HepG2 (cell line): ENCODE results near the gene M1AP. TPM values are rescaled to one million over a fixed set of nuclear protein-coding genes. Genes with fewer than 3 reads are reported as not detected.

Experiments used
- ATAC-seq: fragments of 200-7000 bp; cut with Tn5 transposase; 3 replicates; pipeline ENCODE4 v1.9.1; 2020; ENCODE audit warnings: mild to moderate bottlenecking, moderate library complexity
- BruUV-seq: library from RNA; stranded (reverse); fragments of 400-500 nt; replicated peaks from 2 replicates; lab custom pipeline; 2021; lab: Mats Ljungman, UMichigan
- CTCF ChIA-PET: fragments of 300-600 bp; formaldehyde crosslinking; extraction: SDS; loops from one replicate; lab custom pipeline; 2021; ENCODE audit warnings: low total read pairs, inconsistent platforms, low intra/inter-chr PET ratio; lab: Yijun Ruan, JAX
- POLR2A ChIA-PET: fragments of 350-600 bp; sonication (Branson Sonifier 250); formaldehyde crosslinking; loops from one replicate; lab custom pipeline; 2020; ENCODE audit warnings: antibody characterized with exemption, inconsistent platforms; lab: Yijun Ruan, JAX
- DNase-seq: peaks from one replicate; pipeline ENCODE4 v3.0.0-alpha.2; 2015; ENCODE audit warnings: low spot score
- FAIRE-seq: peaks from 3 replicates; lab custom pipeline; 2011; peaks lifted over from hg19 to GRCh38; lab: Jason Lieb, UNC
- H2AFZ ChIP-seq: one replicate; pipeline ENCODE4 v1.6.1; 2011; ENCODE audit warnings: low read length, inconsistent platforms
- H3K27ac ChIP-seq: fragments of 300-600 bp; 3 replicates; pipeline ENCODE4 v1.8.0; 2011; ENCODE audit warnings: mixed run types, mild to moderate bottlenecking, mixed read lengths, low read length, inconsistent platforms; ENCODE audit not compliant: insufficient read depth; ENCODE audit errors: extremely low read length
- H3K27me3 ChIP-seq, 2 experiments: fragments of 200-600 bp in 1 of 2; 2 replicates in 1 of 2; 3 replicates in 1 of 2; pipeline versions ENCODE4 v1.6.0 to v1.8.0; 2011; ENCODE audit warnings: low read length in 2 of 2, mild to moderate bottlenecking in 2 of 2, moderate library complexity in 2 of 2, inconsistent platforms in 1 of 2; ENCODE audit not compliant: insufficient read depth in 2 of 2, control insufficient read depth in 1 of 2
- H3K36me3 ChIP-seq, 2 experiments: fragments of 200-600 bp in 1 of 2; replicated peaks in 1 of 2; 2 replicates in 1 of 2; 3 replicates in 1 of 2; pipeline versions ENCODE4 v1.5.1 to v1.8.0; 2011; ENCODE audit warnings: low read length in 2 of 2, inconsistent platforms in 1 of 2; ENCODE audit not compliant: insufficient read depth in 2 of 2, control insufficient read depth in 1 of 2
- H3K4me1 ChIP-seq: 2 replicates; pipeline ENCODE4 v1.5.1; 2012; ENCODE audit warnings: low read length, inconsistent platforms; ENCODE audit not compliant: insufficient read depth
- H3K4me2 ChIP-seq: 2 replicates; pipeline ENCODE4 v1.6.0; 2011; ENCODE audit warnings: low read depth, low read length, inconsistent platforms
- H3K4me3 ChIP-seq, 3 experiments: fragments of 200-600 bp in 1 of 3; sonication (generic), shearing (Covaris generic) in 1 of 3; replicated peaks in 1 of 3; 2 replicates each; pipeline ENCODE4 v1.5.1; 2011 to 2016; ENCODE audit warnings: low read length in 3 of 3, inconsistent platforms in 2 of 3, low read depth in 2 of 3, mild to moderate bottlenecking in 2 of 3, control low read depth in 1 of 3, mixed read lengths in 1 of 3; ENCODE audit not compliant: insufficient read depth in 1 of 3
- H3K79me2 ChIP-seq: one replicate; pipeline ENCODE4 v1.6.1; 2011; ENCODE audit warnings: low read length, inconsistent platforms; ENCODE audit not compliant: insufficient read depth
- H3K9ac ChIP-seq: 2 replicates; pipeline ENCODE4 v1.6.0; 2011; ENCODE audit warnings: mild to moderate bottlenecking, low read depth, low read length, inconsistent platforms; ENCODE audit not compliant: insufficient read depth
- H3K9me3 ChIP-seq: 2 replicates; pipeline ENCODE4 v1.5.1; 2012; ENCODE audit warnings: mild to moderate bottlenecking, low read length
- H4K20me1 ChIP-seq: 2 replicates; pipeline ENCODE4 v1.6.0; 2011; ENCODE audit warnings: inconsistent platforms, mild to moderate bottlenecking, low read length, moderate library complexity; ENCODE audit not compliant: insufficient read depth
- CSRNP2 ChIP-seq: sonication (generic); formaldehyde crosslinking; conservative IDR thresholded peaks from 2 replicates; pipeline ENCODE4 v1.8.0; 2022; ENCODE audit warnings: low read depth, missing genetic modification reagents
- FOXK2 ChIP-seq: fragments of 450-650 bp; IDR thresholded peaks from 2 replicates; pipeline ENCODE4 v1.6.1; 2016
- HNRNPL ChIP-seq: fragments of 200-400 bp; formaldehyde crosslinking; IDR thresholded peaks from 2 replicates; pipeline ENCODE4 v1.6.1; 2017; ENCODE audit warnings: mild to moderate bottlenecking, low read depth, low read length
- MAF1 ChIP-seq: sonication (generic); formaldehyde crosslinking; IDR thresholded peaks from 2 replicates; pipeline ENCODE4 v1.5.0; 2020; ENCODE audit warnings: missing genetic modification reagents, borderline replicate concordance
- ONECUT2 ChIP-seq: sonication (generic); formaldehyde crosslinking; IDR thresholded peaks from 2 replicates; pipeline ENCODE4 v1.4.0; 2020; ENCODE audit warnings: missing genetic modification reagents
- SOX6 ChIP-seq, 2 experiments: fragments of 450-650 bp in 1 of 2; sonication (generic) in 1 of 2; formaldehyde crosslinking in 1 of 2; IDR thresholded peaks; 2 replicates each; pipeline versions ENCODE4 v1.4.0 to v1.6.1; 2017 to 2020; ENCODE audit warnings: antibody characterized with exemption in 1 of 2, mild to moderate bottlenecking in 1 of 2, missing genetic modification reagents in 1 of 2
- TP53 ChIP-seq: sonication (generic); formaldehyde crosslinking; conservative IDR thresholded peaks from 2 replicates; pipeline ENCODE4 v1.4.0; 2020; ENCODE audit warnings: missing genetic modification reagents
- ZKSCAN1 ChIP-seq: fragments of 150-350 bp; IDR thresholded peaks from 2 replicates; pipeline ENCODE4 v1.6.1; 2014; ENCODE audit warnings: low read length
- ZNF253 ChIP-seq: sonication (generic); formaldehyde crosslinking; IDR thresholded peaks from 2 replicates; pipeline ENCODE4 v1.8.0; 2022; ENCODE audit warnings: mild to moderate bottlenecking, missing genetic modification reagents, borderline replicate concordance
- ZNF354B ChIP-seq: sonication (generic); formaldehyde crosslinking; IDR thresholded peaks from 2 replicates; pipeline ENCODE4 v1.8.0; 2022; ENCODE audit warnings: mild to moderate bottlenecking, missing genetic modification reagents
- ZNF646 ChIP-seq: sonication (generic); formaldehyde crosslinking; IDR thresholded peaks from 2 replicates; pipeline ENCODE4 v1.9.0; 2021; ENCODE audit warnings: mild to moderate bottlenecking, missing genetic modification reagents
- WGBS: methylation state at CpG from one replicate; pipeline ENCODE4 v1.1.6; 2017; ENCODE audit warnings: low lambda C conversion rate; 5-methylcytosine and 5-hydroxymethylcytosine counted together
- in situ Hi-C: cut with HindIII; loops from 2 replicates; pipeline ENCODE4 v1.10.0; 2017; ENCODE audit warnings: low pct_unique_long_range_greater_than_20kb; ENCODE audit not compliant: extremely low pct_ligation_motif_present
- intact Hi-C: fragments of 100-400 bp; cut with micrococcal nuclease; formaldehyde crosslinking; loops from one replicate; pipeline ENCODE4 v1.10.0; 2022; ENCODE audit not compliant: unreplicated experiment
- polyA plus RNA-seq, 8 experiments: library from polyadenylated mRNA; depleted of rRNA in 3 of 8; stranded (reverse) in 7 of 8; unstranded in 1 of 8; fragments of >200 nt; fragmentation: Illumina TruSeq in 4 of 8; extraction: Trizol in 4 of 8; gene quantifications; 2 replicates each; pipeline versions ENCODE4 v1.2.1 to v1.2.3, GENCODE V29; 2011 to 2016; ENCODE audit warnings: low read depth in 4 of 8, missing spikeins in 1 of 8, mixed read lengths in 1 of 8; ENCODE audit not compliant: insufficient read depth in 1 of 8
- total RNA-seq, 5 experiments: library from RNA; depleted of rRNA; stranded (reverse); fragments of >200 nt; fragmentation: Illumina TruSeq; extraction: Trizol; gene quantifications; 2 replicates each; pipeline ENCODE4 v1.2.3, GENCODE V29; 2016; ENCODE audit warnings: low read depth in 1 of 5

Gene M1AP
- total and polyA plus RNA-seq, 2 of the 13 experiments (the other 11 are each of a cell fraction or from before 2014, with no cell fraction given) = not detected

GRCh38 chr2:74581463-74581862 is 66.7 kb downstream of the M1AP start:
- no peak for DNase-seq
- in situ Hi-C loops = loop anchor here (5.0 kb wide), 1 partner anchor 99 kb away; the partner anchor contains the start of genes CCDC142 and TTC31
- BruUV-seq = no TSS peak
- TF ChIP-seq SOX6 (IDR thresholded peaks at IDR 0.05) (no peak), SOX6 (CRISPR knock-in tag; IDR thresholded peaks at IDR 0.05) (no peak), ZKSCAN1 (no peak), HNRNPL (no peak), ZNF646 (CRISPR knock-in tag) (no peak), ZNF253 (CRISPR knock-in tag) (no peak), ONECUT2 (CRISPR knock-in tag) (no peak), TP53 (CRISPR knock-in tag) (no peak), MAF1 (CRISPR knock-in tag) (no peak), ZNF354B (CRISPR knock-in tag) (no peak), CSRNP2 (no peak), FOXK2 (no peak)

More at GRCh38 chr2:74581463-74581862, 66.7 kb downstream of the M1AP start:
- Histone ChIP-seq H3K27ac (no peak overlapping the region), H3K4me3 (no peak overlapping the region), H3K36me3 (no peaks in the 10 kb centered on the region), H3K4me2 (no peak overlapping the region), H3K4me1 (peaks cover 14% of the 10 kb centered on the region), H3K79me2 (no peaks in the 10 kb centered on the region), H3K9me3 (no peaks in the 10 kb centered on the region), H4K20me1 (no peaks in the 10 kb centered on the region), H2AFZ (no peak overlapping the region), H3K9ac (no peak overlapping the region), H3K27me3 (peaks cover 0 to 14% of the 10 kb centered on the region in 2 experiments; a peak in 3 of 5 replicates)
- ChIA-PET CTCF (no interaction called here), POLR2A (no interaction called here)
- no peak for FAIRE-seq
- 40% methylated on average over 3 of the region's 3 CpGs for WGBS
- ATAC-seq = no peak
- intact Hi-C loops = no loop called here
